GM18907 (cell line): ENCODE results near the gene CACUL1.
"Not testable (repeated sequence)": the region's sequence is repeated elsewhere in the genome, so short reads cannot be mapped to it uniquely, and the experiment has no call there.

Source experiments
- ATAC-seq: cut with Tn5 transposase; IDR thresholded peaks from one replicate; pipeline ENCODE4 v1.9.1; 2021; ENCODE audit warnings: mild to moderate bottlenecking, moderate library complexity; ENCODE audit not compliant: unreplicated experiment

CACUL1 gene

GRCh38 chr10:118754556-118755423 lies at the start of gene CACUL1:
Gene CACUL1 (minus strand): TSS chr10:118754970. CDS start chr10:118754762, 208 bp downstream.
- ATAC-seq: peak; percentile 97

DNA sequence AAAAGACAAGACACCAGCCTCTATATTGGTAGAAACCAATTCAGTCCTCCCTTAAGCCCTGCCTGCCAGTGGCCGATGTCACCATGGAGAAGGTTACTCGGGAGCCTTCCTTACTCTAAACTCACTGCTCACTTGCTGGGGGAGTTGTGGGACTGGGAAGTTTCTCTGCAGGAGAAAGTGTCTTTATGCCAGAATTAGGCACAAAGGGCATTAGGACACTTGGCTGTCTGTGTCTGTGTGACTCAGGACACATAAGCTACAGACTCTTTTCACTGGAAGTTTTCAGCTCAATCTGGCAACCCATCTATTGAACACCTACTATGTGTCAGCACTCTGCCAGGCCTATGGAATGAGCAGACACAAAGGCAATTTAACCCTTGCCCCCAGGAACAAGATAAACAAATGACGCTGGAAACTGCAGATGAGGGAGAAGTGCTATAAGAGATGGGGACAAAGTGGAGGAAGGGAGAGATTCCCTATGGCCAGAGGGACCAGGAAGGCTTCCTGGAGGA lies 49.5 kb upstream of the CACUL1 start:
- ATAC-seq: no peak

GRCh38 chr10:118802126-118802793 lies 47.5 kb upstream of the CACUL1 start:
- no peak for ATAC-seq

- ATAC-seq: no peak
These were observed 46.1 kb upstream of the CACUL1 start for GRCh38 chr10:118800920-118801319.

DNA sequence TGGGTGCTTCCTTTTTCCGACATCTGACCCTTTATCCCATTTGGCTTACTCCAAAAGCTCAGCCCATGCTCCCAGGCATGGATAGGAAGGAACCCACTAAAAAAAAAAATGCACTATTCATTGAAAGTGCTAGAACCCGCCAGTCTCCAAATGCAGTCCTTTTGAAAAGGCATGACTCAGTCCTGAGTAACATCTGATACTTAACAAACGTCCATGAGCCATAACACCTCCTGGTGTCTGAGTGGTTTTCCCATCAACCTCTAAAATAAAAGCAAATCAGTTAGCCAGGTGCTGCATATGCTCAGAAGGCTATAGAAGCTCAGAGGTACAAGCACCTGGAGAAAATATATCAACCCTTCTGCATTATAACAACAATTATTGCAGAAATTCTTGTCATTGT lies 45.0 kb upstream of the CACUL1 start:
- ATAC-seq: no peak

- no peak for ATAC-seq
These were observed 43.5 kb upstream of the CACUL1 start for GRCh38 chr10:118798231-118798662.

- not testable (repeated sequence) for ATAC-seq
These were observed 40.2 kb upstream of the CACUL1 start for GRCh38 chr10:118794971-118795370.

- no peak for ATAC-seq
These were observed 38.8 kb upstream of the CACUL1 start for GRCh38 chr10:118793545-118793944.

- ATAC-seq: no peak
These were observed 37.8 kb upstream of the CACUL1 start for GRCh38 chr10:118792526-118792925.

GRCh38 chr10:118790058-118790457 lies 35.3 kb upstream of the CACUL1 start:
- no peak for ATAC-seq

DNA sequence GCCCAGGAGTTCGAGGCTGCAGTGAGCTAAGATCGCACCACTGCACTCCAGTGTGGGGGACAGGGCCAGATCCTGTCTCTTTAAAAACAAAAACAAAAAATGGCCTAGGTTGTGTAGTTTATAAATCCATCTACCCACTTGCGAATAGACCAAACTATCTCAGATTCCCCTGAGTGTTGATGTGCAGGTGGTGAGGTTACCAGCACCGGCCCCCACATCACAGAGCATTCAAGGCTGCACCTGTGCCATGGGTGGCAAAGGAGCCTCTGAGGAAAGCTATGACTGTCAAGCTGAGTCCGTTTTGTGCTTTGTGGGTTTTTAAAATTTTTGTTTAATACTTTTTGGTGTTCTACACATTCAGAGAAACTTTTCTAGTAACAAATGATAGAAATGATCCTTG lies 30.8 kb upstream of the CACUL1 start:
- ATAC-seq: no peak

DNA sequence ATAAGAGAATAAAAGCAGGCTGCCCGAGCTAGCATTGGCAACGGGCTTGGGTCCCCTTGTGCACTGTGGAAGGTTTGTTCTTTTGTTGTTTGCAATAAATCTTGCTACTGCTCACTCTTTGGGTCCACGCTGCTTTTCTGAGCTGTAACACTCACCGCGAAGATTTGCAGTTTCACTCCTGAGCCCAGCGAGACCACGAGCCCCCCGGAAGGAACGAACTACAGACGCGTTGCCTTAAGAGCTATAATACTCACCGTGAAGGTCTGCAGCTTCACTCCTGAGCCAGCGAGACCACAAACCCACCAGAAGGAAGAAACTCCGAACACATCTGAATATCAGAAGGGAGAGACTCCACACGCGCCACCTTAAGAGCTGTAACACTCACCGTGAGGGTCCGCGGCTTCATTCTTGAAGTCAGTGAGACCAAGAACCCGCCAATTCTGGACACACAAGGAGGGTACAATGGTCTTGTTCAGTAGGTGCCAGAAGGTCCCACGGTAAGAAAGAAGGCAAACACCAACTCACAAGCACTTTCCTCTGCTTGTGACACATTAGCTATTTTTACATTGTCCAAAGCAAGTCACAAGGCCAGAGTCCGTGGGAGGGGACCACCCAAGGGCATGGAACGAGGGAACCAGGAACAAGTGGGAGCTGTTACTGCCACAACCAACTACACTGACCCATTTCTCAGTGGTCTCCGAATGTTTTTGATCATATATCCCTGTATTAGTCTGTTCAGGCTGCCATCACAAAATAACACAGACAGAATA lies 29.2 kb upstream of the CACUL1 start:
- no peak for ATAC-seq

- ATAC-seq: not testable (repeated sequence)
These were observed 28.2 kb upstream of the CACUL1 start for GRCh38 chr10:118782916-118783465.

- no peak for ATAC-seq
These were observed 26.8 kb upstream of the CACUL1 start for GRCh38 chr10:118781541-118781940.

GRCh38 chr10:118778727-118779126 lies 24.0 kb upstream of the CACUL1 start:
- no peak for ATAC-seq

DNA sequence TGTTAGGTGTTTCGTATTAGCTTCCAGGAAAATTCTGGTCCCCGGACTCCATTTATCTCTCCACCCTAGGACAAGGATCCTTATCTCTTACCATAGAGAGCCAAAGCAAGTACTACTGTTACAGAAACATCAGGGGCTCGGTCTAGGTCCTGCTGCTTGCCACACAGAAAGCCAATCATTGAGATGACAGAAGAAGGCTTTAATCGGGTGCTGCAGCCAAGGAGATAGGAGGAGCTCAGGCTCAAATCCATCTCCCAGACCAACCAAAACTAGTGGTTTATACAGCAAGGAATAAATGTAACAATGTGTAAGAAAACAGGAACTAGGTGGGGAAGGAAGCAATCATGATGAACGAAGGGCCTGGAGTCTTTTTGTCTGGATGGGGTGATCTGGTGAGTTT lies 22.2 kb upstream of the CACUL1 start:
- no peak for ATAC-seq

DNA sequence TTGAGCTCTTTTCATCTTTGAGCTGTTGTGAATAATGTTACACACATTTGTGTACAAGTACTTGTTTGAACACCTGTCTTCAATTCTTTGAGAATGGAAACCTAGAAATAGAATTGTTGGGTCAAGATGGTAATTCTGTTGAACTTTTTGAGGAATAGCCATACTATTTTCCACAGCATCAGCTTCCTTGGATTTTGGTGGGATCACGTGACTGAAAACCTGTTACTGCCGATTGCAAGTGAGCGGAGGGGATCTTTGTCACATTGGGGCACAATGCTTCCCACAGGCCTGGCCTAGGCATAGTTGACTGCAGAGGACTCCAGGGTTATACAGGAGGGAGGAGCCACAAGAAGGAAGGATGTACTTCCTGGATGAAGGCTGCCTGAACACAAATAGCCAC lies 21.3 kb upstream of the CACUL1 start:
- no peak for ATAC-seq

- no peak for ATAC-seq
These were observed 20.7 kb upstream of the CACUL1 start for GRCh38 chr10:118775478-118775877.

- ATAC-seq: no peak
These were observed 18.3 kb upstream of the CACUL1 start for GRCh38 chr10:118773041-118773440.

- no peak for ATAC-seq
These were observed 17.2 kb upstream of the CACUL1 start for GRCh38 chr10:118771976-118772375.
